GM20000 (cell line): ENCODE measurements around the gene TSPO.

Experiments
- DNase-seq: peaks from one replicate; pipeline ENCODE4 v3.0.0; 2012; ENCODE audit warnings: low spot score
- TF ChIP-seq, protein P1 (sequence below): IDR thresholded peaks from 2 replicates; pipeline ENCODE4 v1.5.1; 2012; ENCODE audit warnings: mild to moderate bottlenecking, control low read depth; ENCODE audit errors: extremely low read depth, missing control alignments

The TSPO gene

DNA sequence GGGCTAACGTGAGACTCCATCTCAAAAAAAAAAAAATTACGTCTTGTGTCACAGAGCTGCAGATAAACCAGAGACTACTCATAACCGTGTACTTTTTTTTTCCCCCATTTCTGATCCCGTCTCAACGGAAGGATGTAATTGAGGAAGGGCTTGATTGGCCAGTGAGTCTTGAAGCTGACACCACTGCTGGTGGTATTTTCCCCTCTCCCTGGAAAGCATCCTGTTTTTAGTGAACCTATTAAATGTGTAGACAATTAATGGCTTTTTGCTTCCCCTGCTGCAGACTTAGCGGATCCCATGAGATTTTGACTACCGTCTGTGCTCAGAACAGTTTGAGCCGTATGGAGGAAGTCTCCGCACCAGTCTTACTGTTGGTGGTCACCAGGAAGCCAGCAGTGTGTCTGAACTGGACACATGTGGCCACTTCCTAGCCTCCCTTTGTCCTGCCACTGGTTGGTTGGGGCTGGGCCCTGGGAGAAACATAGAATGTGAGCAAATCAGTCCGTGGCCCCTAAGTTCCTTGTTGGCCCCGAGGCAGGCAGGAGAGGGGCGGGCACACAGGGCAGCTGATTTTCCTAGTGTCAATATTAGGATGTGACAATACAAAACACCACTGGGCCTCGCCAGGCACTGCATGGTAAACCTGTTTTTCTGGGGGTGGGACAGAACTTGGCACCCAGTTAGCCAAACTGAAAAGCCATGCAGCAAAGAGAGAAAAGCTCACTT lies 37.7 kb upstream of the TSPO start:
- DNase-seq, result no peak

DNA sequence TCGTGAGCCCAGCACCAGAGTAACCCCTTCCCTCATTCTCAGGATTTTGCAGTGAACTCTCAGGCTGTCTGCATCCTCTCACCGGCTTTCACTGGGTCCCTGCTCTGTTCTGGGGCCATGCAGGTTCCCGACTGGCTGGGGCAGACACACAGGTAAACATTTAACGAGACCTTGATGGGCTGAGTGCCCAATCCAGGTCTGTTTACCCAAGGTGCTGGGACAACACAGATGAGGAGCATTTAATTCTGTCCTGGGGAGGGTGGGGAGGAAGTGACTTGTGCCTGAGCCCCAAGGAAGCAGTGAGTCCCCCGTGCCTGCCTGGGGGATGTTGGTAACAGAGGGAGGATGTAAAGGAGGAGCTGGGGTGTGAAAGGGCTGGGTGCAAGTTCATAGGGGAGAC lies 36.4 kb upstream of the TSPO start:
- TF ChIP-seq, protein P1, sequence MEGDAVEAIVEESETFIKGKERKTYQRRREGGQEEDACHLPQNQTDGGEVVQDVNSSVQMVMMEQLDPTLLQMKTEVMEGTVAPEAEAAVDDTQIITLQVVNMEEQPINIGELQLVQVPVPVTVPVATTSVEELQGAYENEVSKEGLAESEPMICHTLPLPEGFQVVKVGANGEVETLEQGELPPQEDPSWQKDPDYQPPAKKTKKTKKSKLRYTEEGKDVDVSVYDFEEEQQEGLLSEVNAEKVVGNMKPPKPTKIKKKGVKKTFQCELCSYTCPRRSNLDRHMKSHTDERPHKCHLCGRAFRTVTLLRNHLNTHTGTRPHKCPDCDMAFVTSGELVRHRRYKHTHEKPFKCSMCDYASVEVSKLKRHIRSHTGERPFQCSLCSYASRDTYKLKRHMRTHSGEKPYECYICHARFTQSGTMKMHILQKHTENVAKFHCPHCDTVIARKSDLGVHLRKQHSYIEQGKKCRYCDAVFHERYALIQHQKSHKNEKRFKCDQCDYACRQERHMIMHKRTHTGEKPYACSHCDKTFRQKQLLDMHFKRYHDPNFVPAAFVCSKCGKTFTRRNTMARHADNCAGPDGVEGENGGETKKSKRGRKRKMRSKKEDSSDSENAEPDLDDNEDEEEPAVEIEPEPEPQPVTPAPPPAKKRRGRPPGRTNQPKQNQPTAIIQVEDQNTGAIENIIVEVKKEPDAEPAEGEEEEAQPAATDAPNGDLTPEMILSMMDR, result no peak

More for the DNA sequence above, 37.7 kb upstream of the TSPO start:
- TF ChIP-seq, protein P1, result no peak

DNA sequence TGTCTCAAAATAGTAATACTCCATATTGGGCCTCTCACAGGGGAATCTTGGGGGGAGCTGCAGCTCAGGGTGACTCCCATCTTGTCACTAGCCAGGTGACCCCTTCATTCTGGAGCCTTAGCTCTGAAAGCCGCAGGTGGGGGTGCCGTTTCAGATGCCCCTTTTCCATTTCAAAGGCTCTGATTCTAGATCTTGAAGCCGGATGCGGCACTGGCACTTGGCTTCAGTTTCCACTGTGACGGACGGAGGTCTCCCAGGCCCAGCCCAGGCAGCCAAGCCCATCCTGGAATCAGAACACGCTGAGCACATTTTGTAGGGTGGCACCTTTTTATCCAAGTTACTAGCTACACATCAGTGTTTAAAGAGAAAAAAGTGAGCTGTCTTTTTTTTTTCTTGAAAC lies 34.4 kb upstream of the TSPO start:
- DNase-seq, result no peak
- TF ChIP-seq, protein P1, result no peak

More for the DNA sequence above, 36.4 kb upstream of the TSPO start:
- no peak for DNase-seq

DNA sequence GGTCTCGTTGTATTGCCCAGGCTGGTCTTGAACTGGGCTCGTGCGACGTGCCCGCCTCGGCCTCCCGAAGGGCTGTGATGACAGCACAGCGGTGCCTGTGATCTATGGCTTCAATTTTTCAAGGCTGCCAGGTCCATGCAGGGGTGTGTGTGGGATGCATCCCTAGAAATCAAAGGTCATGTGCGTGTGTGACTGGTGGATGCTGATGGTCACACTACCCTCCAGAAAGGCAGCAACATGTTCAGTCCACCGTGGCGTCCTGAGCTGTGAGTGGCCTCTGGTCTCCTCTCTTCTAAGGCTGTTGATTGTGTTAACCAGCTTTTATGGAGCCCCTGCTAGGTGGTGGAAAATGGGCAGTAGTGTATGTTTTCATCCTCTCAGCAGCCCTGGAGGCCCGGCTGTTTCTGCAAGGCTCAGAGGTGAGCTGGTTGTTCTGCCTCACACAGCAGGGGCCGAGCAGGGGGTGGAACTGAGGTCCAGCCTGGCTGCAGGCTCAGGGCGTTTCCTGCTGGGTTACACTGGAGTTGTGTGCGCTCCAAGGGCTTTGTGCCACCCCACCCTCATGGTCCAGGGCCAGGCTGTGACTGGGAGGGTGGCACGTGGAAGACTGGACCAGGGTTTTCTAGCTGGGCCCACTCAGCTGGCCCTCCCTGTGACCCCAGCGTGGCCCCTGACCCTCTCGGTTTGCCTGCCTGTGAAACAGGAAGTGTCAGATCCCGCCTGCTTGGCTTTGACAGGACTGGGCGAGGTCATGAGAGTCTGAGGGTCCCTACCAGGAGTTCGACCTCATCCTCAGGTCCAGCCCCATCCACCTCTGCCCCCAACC lies 33.1 kb upstream of the TSPO start:
- no peak for DNase-seq
- TF ChIP-seq, protein P1, result no peak

DNA sequence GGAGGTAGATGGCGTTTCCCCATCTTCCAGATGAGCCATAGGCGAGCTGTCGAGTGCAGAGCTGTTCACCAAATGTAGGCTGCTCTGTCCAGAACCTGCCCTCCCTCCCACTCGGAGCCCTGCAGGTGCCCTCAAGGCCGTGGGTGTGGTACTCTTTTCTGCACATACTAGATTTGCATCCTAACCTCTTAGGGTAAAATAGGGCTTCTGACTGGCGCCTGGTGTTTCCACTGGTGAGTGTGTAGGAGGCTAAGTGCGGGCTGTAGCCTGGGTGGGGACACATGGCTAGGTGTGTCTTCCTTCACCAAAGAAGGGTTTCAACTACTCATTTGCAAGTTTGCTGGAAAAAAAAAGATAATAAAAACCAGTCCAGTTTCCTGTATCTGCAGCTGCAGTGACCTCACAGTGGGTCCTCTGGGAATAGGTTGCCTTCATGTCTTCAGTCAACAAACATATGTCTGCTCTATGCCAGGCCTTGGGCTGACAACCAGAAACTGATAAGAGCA lies 32.4 kb upstream of the TSPO start:
- TF ChIP-seq, protein P1, result no peak
- DNase-seq, result peak; percentile 66

DNA sequence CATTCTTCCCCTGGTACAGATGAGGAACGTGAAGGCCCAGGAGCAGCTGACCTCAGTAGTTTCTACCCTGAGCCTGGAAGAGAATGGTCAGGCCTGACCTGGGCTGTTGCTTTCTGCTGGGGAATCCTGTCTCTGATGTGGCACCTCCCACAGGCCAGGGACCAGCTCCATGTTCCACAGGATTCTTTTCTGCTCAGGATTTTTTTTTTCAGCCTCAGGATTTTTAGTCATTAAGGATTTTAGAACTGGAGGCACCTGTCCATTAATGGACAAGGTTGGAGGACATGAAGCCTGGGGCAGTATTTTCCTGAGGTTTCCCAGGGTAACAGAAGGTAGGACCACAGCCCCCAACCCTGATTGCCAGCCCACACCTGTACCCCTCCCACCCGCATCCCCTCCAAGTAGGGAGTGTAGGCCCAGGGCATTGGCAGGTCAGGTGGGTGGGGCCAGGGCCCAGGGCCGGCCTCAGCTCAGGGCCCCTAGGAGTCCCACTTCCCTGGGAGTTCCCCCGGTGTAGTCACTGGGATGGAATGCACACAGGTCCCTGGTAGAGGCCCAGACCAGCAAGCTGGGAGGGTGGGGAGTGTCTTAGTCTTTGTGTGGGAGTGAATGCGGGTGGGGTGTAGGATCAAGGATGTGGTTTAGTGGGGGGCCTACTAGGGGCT lies 24.7 kb upstream of the TSPO start:
- DNase-seq, result no peak

More for the DNA sequence above, 24.7 kb upstream of the TSPO start:
- TF ChIP-seq, protein P1, result no peak
